ENCODE data around the gene DNAJC28. TPM values are rescaled to one million over a fixed set of nuclear protein-coding genes. Genes with fewer than 3 reads are reported as not detected.

Gene DNAJC28
- total and polyA plus RNA-seq, 9 of the 15 experiments (the other 6 are each of a cell fraction or from before 2014, with no cell fraction given) = 0.68 to 2.5 (median 1.1) TPM

DNA sequence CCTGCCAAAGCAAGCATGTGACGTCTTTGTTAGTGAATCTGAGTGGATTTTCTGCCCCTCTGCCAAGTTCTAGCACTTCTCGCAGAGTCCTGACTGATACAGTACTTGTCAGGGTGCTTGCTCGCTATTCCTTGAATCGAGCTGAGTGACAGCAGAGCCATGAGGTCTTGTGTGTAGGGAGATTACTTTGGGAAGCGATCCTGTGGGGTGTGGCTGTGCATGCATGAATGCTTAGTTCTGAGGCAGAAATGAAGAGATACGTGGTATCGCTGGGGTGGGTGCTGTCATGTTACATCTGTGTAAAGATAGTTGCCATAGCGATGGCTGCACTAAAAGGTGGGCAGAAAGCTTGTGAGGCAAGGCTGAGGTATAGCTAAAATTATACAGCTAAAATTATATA lies 19.3 kb upstream of the DNAJC28 start (continued):
- TF ChIP-seq, protein P1, sequence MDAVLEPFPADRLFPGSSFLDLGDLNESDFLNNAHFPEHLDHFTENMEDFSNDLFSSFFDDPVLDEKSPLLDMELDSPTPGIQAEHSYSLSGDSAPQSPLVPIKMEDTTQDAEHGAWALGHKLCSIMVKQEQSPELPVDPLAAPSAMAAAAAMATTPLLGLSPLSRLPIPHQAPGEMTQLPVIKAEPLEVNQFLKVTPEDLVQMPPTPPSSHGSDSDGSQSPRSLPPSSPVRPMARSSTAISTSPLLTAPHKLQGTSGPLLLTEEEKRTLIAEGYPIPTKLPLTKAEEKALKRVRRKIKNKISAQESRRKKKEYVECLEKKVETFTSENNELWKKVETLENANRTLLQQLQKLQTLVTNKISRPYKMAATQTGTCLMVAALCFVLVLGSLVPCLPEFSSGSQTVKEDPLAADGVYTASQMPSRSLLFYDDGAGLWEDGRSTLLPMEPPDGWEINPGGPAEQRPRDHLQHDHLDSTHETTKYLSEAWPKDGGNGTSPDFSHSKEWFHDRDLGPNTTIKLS (IDR thresholded peaks at IDR 0.05; ENCODE audit: borderline replicate concordance, low read depth) = no peak
- peak; percentile 59; the same call in 1 of the 2 replicates for TF ChIP-seq MXI1 (IDR thresholded peaks at IDR 0.05; ENCODE audit: low read depth, low read length)
- peak; percentile 82 for TF ChIP-seq TEAD4 (IDR thresholded peaks at IDR 0.05; ENCODE audit: low read length)
- TF ChIP-seq TEAD4 (CRISPR knock-in tag; IDR thresholded peaks at IDR 0.05; ENCODE audit: borderline replicate concordance) = no peak
- no peak for TF ChIP-seq NFE2 (IDR thresholded peaks at IDR 0.05; ENCODE audit: low read depth)
- 0 out of 4 replicates have a peak, but pooled peaks of 1 of the 2 experiments have one; percentile 28 for TF ChIP-seq MAZ (CRISPR knock-in tag; conservative IDR thresholded peaks at IDR 0.05 in 1 of 2, IDR thresholded peaks at IDR 0.05 in 1 of 2)
- TF ChIP-seq SRSF9 (IDR thresholded peaks at IDR 0.05; ENCODE audit: borderline replicate concordance, low read depth, low read length) = no peak
- TF ChIP-seq ZNF175 (CRISPR knock-in tag; IDR thresholded peaks at IDR 0.05; ENCODE audit: low read depth) = no peak
- TF ChIP-seq, protein P2, sequence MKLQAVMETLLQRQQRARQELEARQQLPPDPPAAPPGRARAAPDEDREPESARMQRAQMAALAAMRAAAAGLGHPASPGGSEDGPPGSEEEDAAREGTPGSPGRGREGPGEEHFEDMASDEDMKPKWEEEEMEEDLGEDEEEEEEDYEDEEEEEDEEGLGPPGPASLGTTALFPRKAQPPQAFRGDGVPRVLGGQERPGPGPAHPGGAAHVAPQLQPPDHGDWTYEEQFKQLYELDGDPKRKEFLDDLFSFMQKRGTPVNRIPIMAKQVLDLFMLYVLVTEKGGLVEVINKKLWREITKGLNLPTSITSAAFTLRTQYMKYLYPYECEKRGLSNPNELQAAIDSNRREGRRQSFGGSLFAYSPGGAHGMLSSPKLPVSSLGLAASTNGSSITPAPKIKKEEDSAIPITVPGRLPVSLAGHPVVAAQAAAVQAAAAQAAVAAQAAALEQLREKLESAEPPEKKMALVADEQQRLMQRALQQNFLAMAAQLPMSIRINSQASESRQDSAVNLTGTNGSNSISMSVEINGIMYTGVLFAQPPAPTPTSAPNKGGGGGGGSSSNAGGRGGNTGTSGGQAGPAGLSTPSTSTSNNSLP (IDR thresholded peaks at IDR 0.05; ENCODE audit: borderline replicate concordance, low read depth, low read length) = 0 out of 2 replicates have a peak, but pooled peaks have one; percentile 29
- TF ChIP-seq, protein P3, sequence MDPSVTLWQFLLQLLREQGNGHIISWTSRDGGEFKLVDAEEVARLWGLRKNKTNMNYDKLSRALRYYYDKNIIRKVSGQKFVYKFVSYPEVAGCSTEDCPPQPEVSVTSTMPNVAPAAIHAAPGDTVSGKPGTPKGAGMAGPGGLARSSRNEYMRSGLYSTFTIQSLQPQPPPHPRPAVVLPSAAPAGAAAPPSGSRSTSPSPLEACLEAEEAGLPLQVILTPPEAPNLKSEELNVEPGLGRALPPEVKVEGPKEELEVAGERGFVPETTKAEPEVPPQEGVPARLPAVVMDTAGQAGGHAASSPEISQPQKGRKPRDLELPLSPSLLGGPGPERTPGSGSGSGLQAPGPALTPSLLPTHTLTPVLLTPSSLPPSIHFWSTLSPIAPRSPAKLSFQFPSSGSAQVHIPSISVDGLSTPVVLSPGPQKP (CRISPR knock-in tag; IDR thresholded peaks at IDR 0.05) = no peak
- TF ChIP-seq KAT8 (IDR thresholded peaks at IDR 0.05; ENCODE audit: low read depth) = no peak
- peak; percentile 40; the same call in 1 of the 2 replicates for TF ChIP-seq MYNN (IDR thresholded peaks at IDR 0.05)
- no peak for TF ChIP-seq MYNN (CRISPR knock-in tag; IDR thresholded peaks at IDR 0.05)
- TF ChIP-seq MTA2 (IDR thresholded peaks at IDR 0.05; ENCODE audit: low read depth) = peak; percentile 71
- no peak for TF ChIP-seq NFIX (CRISPR knock-in tag; IDR thresholded peaks at IDR 0.05; ENCODE audit: low read depth)
- TF ChIP-seq ETV1 (tag; conservative IDR thresholded peaks at IDR 0.05; ENCODE audit: low read depth) = no peak
- no peak for TF ChIP-seq TSC22D4 (tag; IDR thresholded peaks at IDR 0.05)
- TF ChIP-seq ATF7 (IDR thresholded peaks at IDR 0.05) = no peak
- no peak for TF ChIP-seq COPS2 (conservative IDR thresholded peaks at IDR 0.05)
- TF ChIP-seq HDAC2 (IDR thresholded peaks at IDR 0.05) = peak; percentile 44; the same call in 1 of the 2 replicates
- TF ChIP-seq RFX1 (IDR thresholded peaks at IDR 0.05) = peak; percentile 93
- TF ChIP-seq, protein P4, sequence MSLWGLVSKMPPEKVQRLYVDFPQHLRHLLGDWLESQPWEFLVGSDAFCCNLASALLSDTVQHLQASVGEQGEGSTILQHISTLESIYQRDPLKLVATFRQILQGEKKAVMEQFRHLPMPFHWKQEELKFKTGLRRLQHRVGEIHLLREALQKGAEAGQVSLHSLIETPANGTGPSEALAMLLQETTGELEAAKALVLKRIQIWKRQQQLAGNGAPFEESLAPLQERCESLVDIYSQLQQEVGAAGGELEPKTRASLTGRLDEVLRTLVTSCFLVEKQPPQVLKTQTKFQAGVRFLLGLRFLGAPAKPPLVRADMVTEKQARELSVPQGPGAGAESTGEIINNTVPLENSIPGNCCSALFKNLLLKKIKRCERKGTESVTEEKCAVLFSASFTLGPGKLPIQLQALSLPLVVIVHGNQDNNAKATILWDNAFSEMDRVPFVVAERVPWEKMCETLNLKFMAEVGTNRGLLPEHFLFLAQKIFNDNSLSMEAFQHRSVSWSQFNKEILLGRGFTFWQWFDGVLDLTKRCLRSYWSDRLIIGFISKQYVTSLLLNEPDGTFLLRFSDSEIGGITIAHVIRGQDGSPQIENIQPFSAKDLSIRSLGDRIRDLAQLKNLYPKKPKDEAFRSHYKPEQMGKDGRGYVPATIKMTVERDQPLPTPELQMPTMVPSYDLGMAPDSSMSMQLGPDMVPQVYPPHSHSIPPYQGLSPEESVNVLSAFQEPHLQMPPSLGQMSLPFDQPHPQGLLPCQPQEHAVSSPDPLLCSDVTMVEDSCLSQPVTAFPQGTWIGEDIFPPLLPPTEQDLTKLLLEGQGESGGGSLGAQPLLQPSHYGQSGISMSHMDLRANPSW (CRISPR knock-in tag; IDR thresholded peaks at IDR 0.05) = no peak
- peak; percentile 59; the same call in 1 of the 2 replicates for TF ChIP-seq GATA2 (CRISPR knock-in tag; IDR thresholded peaks at IDR 0.05)
- no peak for TF ChIP-seq ZKSCAN3 (CRISPR knock-in tag; IDR thresholded peaks at IDR 0.05)
- no peak for TF ChIP-seq ZNF146 (CRISPR knock-in tag; IDR thresholded peaks at IDR 0.05; ENCODE audit: unreplicated experiment)

All from K562 (cell line).